GM23248 (cell line): ENCODE measurements around the gene RPS15.

ENCODE experiments used
- EZH2 ChIP-seq: fragments of 200-600 bp; sonication (generic); IDR thresholded peaks from 2 replicates; pipeline ENCODE4 v1.6.1; 2018; ENCODE audit warnings: antibody characterized with exemption, mild to moderate bottlenecking; ENCODE audit not compliant: insufficient read depth, poor library complexity, severe bottlenecking
- EZH2phosphoT487 ChIP-seq: fragments of 200-600 bp; sonication (generic); IDR thresholded peaks from 2 replicates; pipeline ENCODE4 v1.6.1; 2018; ENCODE audit warnings: antibody characterized with exemption, moderate library complexity, mild to moderate bottlenecking, low read depth; ENCODE audit not compliant: insufficient read depth

DNA sequence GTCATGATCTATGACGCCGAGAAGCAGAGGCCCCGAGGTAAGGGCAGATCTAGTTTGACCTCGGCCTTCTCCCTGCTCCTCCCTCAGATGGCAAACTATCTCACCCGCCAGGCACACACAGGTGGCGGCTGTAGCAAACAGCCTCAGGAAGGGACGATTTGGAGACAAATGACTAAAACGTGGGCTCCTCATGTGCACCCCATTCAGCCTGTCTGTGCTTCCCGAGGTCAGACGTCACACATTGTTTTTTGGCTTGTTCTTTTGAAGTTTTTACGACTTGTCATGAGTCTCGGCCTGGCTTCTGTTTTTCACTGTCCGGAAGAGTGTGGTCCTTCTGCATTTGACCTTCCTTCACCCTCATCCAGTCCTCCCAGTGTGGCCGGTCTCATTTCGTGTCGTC is 15.8 kb upstream of the RPS15 start:
- TF ChIP-seq EZH2phosphoT487, result no peak
- TF ChIP-seq EZH2, result no peak
